Measurements from ENCODE around the gene AMFR. TPM values are rescaled to one million over a fixed set of nuclear protein-coding genes. Genes with fewer than 3 reads are reported as not detected.

AMFR gene
- polyA plus RNA-seq, 4 donors, result 55.9 to 75.1 (median 64.8) TPM

- no peak overlapping the region for H3K4me3 ChIP-seq (ENCODE audit: low read depth in 1 of 3, low read length in 3 of 3)
- no peak for DNase-seq
- whole genome bisulfite sequencing, 3 donors, result 87 to 90% (median 89%) methylated on average over 11 of the region's 11 CpGs
- H3K9me3 ChIP-seq (ENCODE audit: control insufficient read depth in 2 of 2, insufficient read depth in 1 of 2, low read depth in 1 of 2, low read length in 1 of 2), result no peaks in the 10 kb centered on the region
- H3K4me1 ChIP-seq (ENCODE audit: control insufficient read depth in 3 of 3, insufficient read depth in 2 of 3, low read depth in 1 of 3, low read length in 2 of 3), result no peaks in the 10 kb centered on the region
- no peaks in the 10 kb centered on the region for H3K27me3 ChIP-seq (ENCODE audit: control insufficient read depth in 3 of 3, insufficient read depth in 3 of 3, low read length in 3 of 3)
- no peak overlapping the region for H3K27ac ChIP-seq (ENCODE audit: low read depth in 1 of 3, low read length in 2 of 3)
- FAIRE-seq, result no peak
- peaks cover 0 to 3% (median 0%) of the 10 kb centered on the region in 3 donors for H3K36me3 ChIP-seq (ENCODE audit: control insufficient read depth in 3 of 3, insufficient read depth in 2 of 3, low read depth in 1 of 3, low read length in 3 of 3)
Observed at GRCh38 chr16:56337131-56337857, 88.1 kb downstream of the AMFR start.

- H3K4me1 ChIP-seq (ENCODE audit: control insufficient read depth in 3 of 3, insufficient read depth in 2 of 3, low read depth in 1 of 3, low read length in 2 of 3), result no peaks in the 10 kb centered on the region
- H3K9me3 ChIP-seq (ENCODE audit: control insufficient read depth in 2 of 2, insufficient read depth in 1 of 2, low read depth in 1 of 2, low read length in 1 of 2), result no peaks in the 10 kb centered on the region
- 91 to 94% (median 92%) methylated on average over 21 of the region's 21 CpGs for WGBS, 3 donors
- H3K36me3 ChIP-seq (ENCODE audit: control insufficient read depth in 3 of 3, insufficient read depth in 2 of 3, low read depth in 1 of 3, low read length in 3 of 3), result peaks cover 0 to 6% (median under 1%) of the 10 kb centered on the region in 3 donors
- no peaks in the 10 kb centered on the region for H3K27me3 ChIP-seq (ENCODE audit: control insufficient read depth in 3 of 3, insufficient read depth in 3 of 3, low read length in 3 of 3)
- no peak overlapping the region for H3K4me3 ChIP-seq (ENCODE audit: low read depth in 1 of 3, low read length in 3 of 3)
- DNase-seq, result no peak
- FAIRE-seq, result no peak
- H3K27ac ChIP-seq (ENCODE audit: low read depth in 1 of 3, low read length in 2 of 3), result no peak overlapping the region
Observed at GRCh38 chr16:56336711-56337110, 88.6 kb downstream of the AMFR start.

- WGBS, 3 donors, result 69 to 81% (median 74%) methylated on average over 8 of the region's 8 CpGs
- Histone ChIP-seq H3K36me3 (ENCODE audit: control insufficient read depth in 3 of 3, insufficient read depth in 2 of 3, low read depth in 1 of 3, low read length in 3 of 3) (peaks cover 0 to 6% (median 2%) of the 10 kb centered on the region in 3 donors), H3K27ac (ENCODE audit: low read depth in 1 of 3, low read length in 2 of 3) (no peak overlapping the region), H3K9me3 (ENCODE audit: control insufficient read depth in 2 of 2, insufficient read depth in 1 of 2, low read depth in 1 of 2, low read length in 1 of 2) (no peaks in the 10 kb centered on the region), H3K4me3 (ENCODE audit: low read depth in 1 of 3, low read length in 3 of 3) (no peak overlapping the region), H3K27me3 (ENCODE audit: control insufficient read depth in 3 of 3, insufficient read depth in 3 of 3, low read length in 3 of 3) (no peaks in the 10 kb centered on the region), H3K4me1 (ENCODE audit: control insufficient read depth in 3 of 3, insufficient read depth in 2 of 3, low read depth in 1 of 3, low read length in 2 of 3) (no peaks in the 10 kb centered on the region)
- DNase-seq (no peak), FAIRE-seq (no peak)
Observed at GRCh38 chr16:56336071-56336688, 89.2 kb downstream of the AMFR start.

GRCh38 chr16:56334761-56335160 lies 90.6 kb downstream of the AMFR start:
- FAIRE-seq, result no peak
- H3K4me1 ChIP-seq (ENCODE audit: control insufficient read depth in 3 of 3, insufficient read depth in 2 of 3, low read depth in 1 of 3, low read length in 2 of 3), result no peaks in the 10 kb centered on the region
- no peak overlapping the region for H3K4me3 ChIP-seq (ENCODE audit: low read depth in 1 of 3, low read length in 3 of 3)
- H3K27ac ChIP-seq (ENCODE audit: low read depth in 1 of 3, low read length in 2 of 3), result no peak overlapping the region
- no peaks in the 10 kb centered on the region for H3K27me3 ChIP-seq (ENCODE audit: control insufficient read depth in 3 of 3, insufficient read depth in 3 of 3, low read length in 3 of 3)
- DNase-seq, result no peak
- H3K36me3 ChIP-seq (ENCODE audit: control insufficient read depth in 3 of 3, insufficient read depth in 2 of 3, low read depth in 1 of 3, low read length in 3 of 3), result peaks cover 0 to 6% (median 2%) of the 10 kb centered on the region in 3 donors
- H3K9me3 ChIP-seq (ENCODE audit: control insufficient read depth in 2 of 2, insufficient read depth in 1 of 2, low read depth in 1 of 2, low read length in 1 of 2), result no peaks in the 10 kb centered on the region
- 87 to 96% (median 89%) methylated on average over 9 of the region's 9 CpGs for WGBS, 3 donors

GRCh38 chr16:56332464-56333079 lies 92.8 kb downstream of the AMFR start:
- 35 to 61% (median 46%) methylated on average over 16 of the region's 16 CpGs for WGBS, 3 donors
- Histone ChIP-seq H3K9me3 (ENCODE audit: control insufficient read depth in 2 of 2, insufficient read depth in 1 of 2, low read depth in 1 of 2, low read length in 1 of 2) (no peaks in the 10 kb centered on the region), H3K4me1 (ENCODE audit: control insufficient read depth in 3 of 3, insufficient read depth in 2 of 3, low read depth in 1 of 3, low read length in 2 of 3) (no peaks in the 10 kb centered on the region), H3K27me3 (ENCODE audit: control insufficient read depth in 3 of 3, insufficient read depth in 3 of 3, low read length in 3 of 3) (no peaks in the 10 kb centered on the region), H3K4me3 (ENCODE audit: low read depth in 1 of 3, low read length in 3 of 3) (no peak overlapping the region), H3K36me3 (ENCODE audit: control insufficient read depth in 3 of 3, insufficient read depth in 2 of 3, low read depth in 1 of 3, low read length in 3 of 3) (peaks cover 0 to 6% (median 2%) of the 10 kb centered on the region in 3 donors), H3K27ac (ENCODE audit: low read depth in 1 of 3, low read length in 2 of 3) (no peak overlapping the region)
- peak; percentile 49 to 59 for DNase-seq
- no peak for FAIRE-seq

- FAIRE-seq, result no peak
- 59 to 79% (median 69%) methylated on average over 8 of the region's 8 CpGs for WGBS, 3 donors
Observed at GRCh38 chr16:56331915-56332314, 93.4 kb downstream of the AMFR start.

GRCh38 chr16:56331399-56331798 lies 93.9 kb downstream of the AMFR start:
- H3K27me3 ChIP-seq (ENCODE audit: control insufficient read depth in 3 of 3, insufficient read depth in 3 of 3, low read length in 3 of 3), result no peaks in the 10 kb centered on the region
- H3K4me3 ChIP-seq (ENCODE audit: low read depth in 1 of 3, low read length in 3 of 3), result no peak overlapping the region
- peaks cover 0 to 6% (median 2%) of the 10 kb centered on the region in 3 donors for H3K36me3 ChIP-seq (ENCODE audit: control insufficient read depth in 3 of 3, insufficient read depth in 2 of 3, low read depth in 1 of 3, low read length in 3 of 3)
- DNase-seq (no peak), FAIRE-seq (no peak)
- H3K9me3 ChIP-seq (ENCODE audit: control insufficient read depth in 2 of 2, insufficient read depth in 1 of 2, low read depth in 1 of 2, low read length in 1 of 2), result no peaks in the 10 kb centered on the region
- H3K27ac ChIP-seq (ENCODE audit: low read depth in 1 of 3, low read length in 2 of 3), result no peak overlapping the region
- no peaks in the 10 kb centered on the region for H3K4me1 ChIP-seq (ENCODE audit: control insufficient read depth in 3 of 3, insufficient read depth in 2 of 3, low read depth in 1 of 3, low read length in 2 of 3)
- WGBS, 3 donors, result 59 to 85% (median 67%) methylated on average over 11 of the region's 11 CpGs

More at GRCh38 chr16:56331915-56332314, 93.4 kb downstream of the AMFR start:
- Histone ChIP-seq H3K36me3 (ENCODE audit: control insufficient read depth in 3 of 3, insufficient read depth in 2 of 3, low read depth in 1 of 3, low read length in 3 of 3) (peaks cover 0 to 6% (median 2%) of the 10 kb centered on the region in 3 donors), H3K4me1 (ENCODE audit: control insufficient read depth in 3 of 3, insufficient read depth in 2 of 3, low read depth in 1 of 3, low read length in 2 of 3) (no peaks in the 10 kb centered on the region), H3K27ac (ENCODE audit: low read depth in 1 of 3, low read length in 2 of 3) (no peak overlapping the region), H3K27me3 (ENCODE audit: control insufficient read depth in 3 of 3, insufficient read depth in 3 of 3, low read length in 3 of 3) (no peaks in the 10 kb centered on the region), H3K9me3 (ENCODE audit: control insufficient read depth in 2 of 2, insufficient read depth in 1 of 2, low read depth in 1 of 2, low read length in 1 of 2) (no peaks in the 10 kb centered on the region), H3K4me3 (ENCODE audit: low read depth in 1 of 3, low read length in 3 of 3) (no peak overlapping the region)
- no peak for DNase-seq

- H3K36me3 ChIP-seq (ENCODE audit: control insufficient read depth in 3 of 3, insufficient read depth in 2 of 3, low read depth in 1 of 3, low read length in 3 of 3), result peaks cover 0 to 6% (median 2%) of the 10 kb centered on the region in 3 donors
- FAIRE-seq (no peak), DNase-seq (no peak)
- no peak overlapping the region for H3K27ac ChIP-seq (ENCODE audit: low read depth in 1 of 3, low read length in 2 of 3)
- H3K4me3 ChIP-seq (ENCODE audit: low read depth in 1 of 3, low read length in 3 of 3), result no peak overlapping the region
- 79 to 82% (median 79%) methylated on average over 4 of the region's 4 CpGs for WGBS, 3 donors
- H3K27me3 ChIP-seq (ENCODE audit: control insufficient read depth in 3 of 3, insufficient read depth in 3 of 3, low read length in 3 of 3), result no peaks in the 10 kb centered on the region
- H3K9me3 ChIP-seq (ENCODE audit: control insufficient read depth in 2 of 2, insufficient read depth in 1 of 2, low read depth in 1 of 2, low read length in 1 of 2), result no peaks in the 10 kb centered on the region
- no peaks in the 10 kb centered on the region for H3K4me1 ChIP-seq (ENCODE audit: control insufficient read depth in 3 of 3, insufficient read depth in 2 of 3, low read depth in 1 of 3, low read length in 2 of 3)
Observed at GRCh38 chr16:56330476-56330875, 94.9 kb downstream of the AMFR start.
